HG02571 (cell line): ENCODE measurements around the gene TENT5C.

Experiments used
- ATAC-seq: cut with Tn5 transposase; IDR thresholded peaks from one replicate; pipeline ENCODE4 v1.9.1; 2021; ENCODE audit warnings: mild to moderate bottlenecking, moderate library complexity; ENCODE audit not compliant: unreplicated experiment

Gene TENT5C

DNA sequence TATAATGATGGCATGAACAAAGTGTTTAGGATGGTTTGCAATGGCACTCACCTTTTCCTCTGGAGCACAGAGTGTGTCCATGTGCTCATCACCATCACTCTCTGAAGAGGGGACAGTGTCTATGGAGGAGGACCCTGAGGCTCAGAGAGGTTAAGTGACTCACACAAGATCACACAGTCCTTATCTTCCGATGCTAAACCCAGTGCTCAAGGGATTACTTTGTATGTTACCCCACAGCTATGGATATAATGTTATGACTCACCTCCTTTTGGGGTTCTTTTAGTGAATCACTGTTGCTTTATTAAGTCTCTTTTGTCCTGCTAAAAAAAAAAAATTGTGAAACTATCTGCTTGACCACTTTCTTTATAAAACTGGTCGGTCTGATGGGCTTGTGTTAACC is 67.6 kb downstream of the TENT5C start:
- no peak for ATAC-seq

GRCh38 chr1:117674521-117675400 is 68.9 kb downstream of the TENT5C start:
- peak; percentile 58 for ATAC-seq

DNA sequence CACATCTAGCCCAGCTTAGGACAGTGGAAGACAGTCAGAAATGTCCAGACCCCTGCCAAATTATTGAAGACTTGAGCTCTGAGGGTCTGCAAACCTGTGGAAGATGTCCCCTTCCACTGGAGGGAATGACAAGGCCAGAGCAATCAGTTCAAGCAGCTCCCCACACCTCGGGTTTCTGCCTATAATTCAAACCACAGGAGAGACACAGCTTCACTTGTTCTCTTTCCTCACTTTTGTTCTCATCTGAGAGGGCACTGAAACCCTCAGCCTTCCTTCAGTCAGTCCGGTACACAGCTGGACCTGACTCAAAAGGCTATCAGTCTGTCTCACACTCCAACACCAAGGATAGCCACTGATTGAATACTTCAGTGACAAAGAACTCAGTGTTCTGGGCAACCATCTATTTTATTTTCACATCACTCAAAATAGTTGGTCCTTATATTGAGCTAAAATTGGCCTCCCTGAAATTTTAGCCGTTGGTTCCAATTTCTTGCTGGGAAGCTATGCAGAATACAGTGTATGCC is 70.1 kb downstream of the TENT5C start:
- no peak for ATAC-seq

GRCh38 chr1:117676615-117677130 is 70.8 kb downstream of the TENT5C start:
- ATAC-seq: no peak
